Midbrain (tissue), 1 donor: ENCODE measurements around the gene CTDSPL.
"Not testable (repeated sequence)": the region's sequence is repeated elsewhere in the genome, so short reads cannot be mapped to it uniquely, and the experiment has no call there.

Experiments
- DNase-seq: peaks from one replicate; lab custom pipeline; 2025; lab: John Stamatoyannopoulos, UW

The CTDSPL gene

GRCh38 chr3:37967260-37967881 is 105.7 kb downstream of the CTDSPL start:
- peak; percentile 58 for DNase-seq

- no peak for DNase-seq
Measured at GRCh38 chr3:37968199-37968598, 106.5 kb downstream of the CTDSPL start.

- DNase-seq: no peak
Measured at GRCh38 chr3:37968813-37969595, 107.3 kb downstream of the CTDSPL start.

- DNase-seq: no peak
Measured at GRCh38 chr3:37969596-37970100, 108.0 kb downstream of the CTDSPL start.

- no peak for DNase-seq
Measured at GRCh38 chr3:37970802-37971201, 109.1 kb downstream of the CTDSPL start.

GRCh38 chr3:37971467-37971866 is 109.8 kb downstream of the CTDSPL start:
- DNase-seq: no peak

GRCh38 chr3:37972056-37972455 is 110.4 kb downstream of the CTDSPL start:
- not testable (repeated sequence) for DNase-seq

- DNase-seq: no peak
Measured at GRCh38 chr3:37973246-37974054, 111.8 kb downstream of the CTDSPL start.

GRCh38 chr3:37974121-37975083 is 112.7 kb downstream of the CTDSPL start:
- peak; percentile 70 for DNase-seq

GRCh38 chr3:37979541-37980461 is 118.1 kb downstream of the CTDSPL start:
- DNase-seq: no peak

GRCh38 chr3:37980462-37981347 is 119.0 kb downstream of the CTDSPL start:
- DNase-seq: no peak

- DNase-seq: no peak
Measured at GRCh38 chr3:37981348-37981664, 119.6 kb downstream of the CTDSPL start.

GRCh38 chr3:37982331-37982730 is 120.7 kb downstream of the CTDSPL start:
- no peak for DNase-seq

GRCh38 chr3:37984051-37984450 is 122.4 kb downstream of the CTDSPL start:
- DNase-seq: no peak

GRCh38 chr3:37984596-37984995 is 122.9 kb downstream of the CTDSPL start:
- no peak for DNase-seq

GRCh38 chr3:37985637-37986320 is 124.1 kb downstream of the CTDSPL start:
- no peak for DNase-seq

GRCh38 chr3:37986479-37987314 is 125.0 kb downstream of the CTDSPL start:
- DNase-seq: no peak

- no peak for DNase-seq
Measured at GRCh38 chr3:37987315-37987697, 125.6 kb downstream of the CTDSPL start.
